CD4-positive, alpha-beta T cell treated with Interleukin-6 for 4 hours (primary cell): ENCODE results near the gene PROC.

ENCODE experiments used
- DNase-seq: peaks from one replicate; pipeline ENCODE4 v3.0.0-alpha.2; 2020; ENCODE audit warnings: mixed read lengths

PROC gene

DNA sequence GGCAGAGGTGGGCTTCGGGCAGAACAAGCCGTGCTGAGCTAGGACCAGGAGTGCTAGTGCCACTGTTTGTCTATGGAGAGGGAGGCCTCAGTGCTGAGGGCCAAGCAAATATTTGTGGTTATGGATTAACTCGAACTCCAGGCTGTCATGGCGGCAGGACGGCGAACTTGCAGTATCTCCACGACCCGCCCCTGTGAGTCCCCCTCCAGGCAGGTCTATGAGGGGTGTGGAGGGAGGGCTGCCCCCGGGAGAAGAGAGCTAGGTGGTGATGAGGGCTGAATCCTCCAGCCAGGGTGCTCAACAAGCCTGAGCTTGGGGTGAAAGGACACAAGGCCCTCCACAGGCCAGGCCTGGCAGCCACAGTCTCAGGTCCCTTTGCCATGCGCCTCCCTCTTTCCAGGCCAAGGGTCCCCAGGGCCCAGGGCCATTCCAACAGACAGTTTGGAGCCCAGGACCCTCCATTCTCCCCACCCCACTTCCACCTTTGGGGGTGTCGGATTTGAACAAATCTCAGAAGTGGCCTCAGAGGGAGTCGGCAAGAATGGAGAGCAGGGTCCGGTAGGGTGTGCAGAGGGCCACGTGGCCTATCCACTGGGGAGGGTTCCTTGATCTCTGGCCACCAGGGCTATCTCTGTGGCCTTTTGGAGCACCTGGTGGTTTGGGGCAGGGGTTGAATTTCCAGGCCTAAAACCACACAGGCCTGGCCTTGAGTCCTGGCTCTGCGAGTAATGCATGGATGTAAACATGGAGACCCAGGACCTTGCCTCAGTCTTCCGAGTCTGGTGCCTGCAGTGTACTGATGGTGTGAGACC is at the start of gene PROC:
Gene PROC, plus strand, starts transcription at position 128 of the 812 bp plus-strand sequence. CDS start 1,516 bp downstream, outside the sequence.
- no peak for DNase-seq

DNA sequence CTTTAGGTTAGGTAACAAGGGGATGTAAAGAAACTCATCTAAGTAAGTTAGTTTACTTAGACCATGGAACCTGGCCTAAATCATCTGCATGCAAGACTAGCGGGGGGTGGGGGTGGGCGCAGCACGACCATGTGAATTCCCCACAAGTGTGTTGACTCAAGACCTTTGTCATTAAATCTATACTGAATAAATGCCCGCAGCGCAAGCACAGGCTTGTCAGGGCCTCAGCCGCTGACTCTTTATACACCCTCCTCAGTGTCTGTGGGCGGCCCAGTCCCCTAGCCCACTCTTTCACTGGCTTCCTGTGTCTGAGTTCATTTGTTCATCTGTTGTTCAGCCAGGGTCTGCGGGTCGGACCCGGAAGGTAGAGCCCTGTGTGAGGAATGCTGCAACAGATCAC is 48.2 kb upstream of the PROC start:
- DNase-seq = no peak

DNA sequence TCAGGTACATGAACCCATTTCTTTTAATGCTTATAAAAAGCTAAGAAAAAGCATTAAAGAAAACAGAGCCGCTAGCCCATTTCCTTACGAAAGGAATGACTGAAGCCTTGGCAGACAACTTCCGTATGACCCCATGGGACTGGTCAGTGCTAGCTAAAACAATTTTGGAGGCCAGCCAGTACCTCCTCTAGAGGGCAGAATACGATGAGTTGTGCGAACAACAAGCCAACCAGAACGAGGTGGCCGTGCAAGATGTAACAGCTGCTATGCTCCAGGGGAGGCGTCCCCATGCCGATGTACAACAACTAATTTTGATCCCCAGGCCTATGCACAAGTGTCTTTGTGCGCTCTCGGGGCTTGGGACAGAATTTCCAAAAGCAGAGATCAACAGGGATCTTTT is 47.2 kb upstream of the PROC start:
- DNase-seq = no peak

DNA sequence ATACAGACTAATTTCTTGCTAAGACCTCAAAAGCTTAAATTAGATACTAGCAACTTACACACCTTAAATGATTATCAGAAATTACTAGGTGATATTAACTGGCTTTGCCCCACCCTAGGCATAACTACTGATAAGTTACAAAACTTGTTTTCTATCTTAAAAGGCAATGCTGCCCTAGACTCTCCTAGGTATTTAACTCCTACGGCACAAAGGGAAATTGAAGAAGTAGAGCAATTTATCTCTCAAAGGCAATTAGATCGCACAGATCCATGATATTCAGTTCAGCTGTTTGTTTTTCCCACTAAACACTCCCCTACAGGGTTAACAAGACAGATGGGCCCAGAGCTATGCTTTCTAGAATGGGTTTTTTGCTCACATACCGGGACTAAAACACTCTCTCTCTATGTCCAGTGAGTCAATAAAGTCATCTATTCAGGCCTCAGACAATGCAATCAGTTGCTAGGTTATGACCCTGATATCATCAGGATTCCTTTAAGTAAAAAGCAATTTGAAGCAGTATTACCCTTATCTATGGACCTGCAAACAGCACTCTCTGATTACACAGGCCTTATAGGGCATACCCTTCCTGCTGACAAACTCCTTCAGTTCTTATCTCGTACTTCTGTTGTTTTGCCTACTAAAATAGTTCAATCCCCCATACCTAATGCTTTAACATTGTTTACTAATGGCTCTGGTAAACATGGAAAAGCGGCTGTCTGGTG is 44.7 kb upstream of the PROC start:
- no peak for DNase-seq

DNA sequence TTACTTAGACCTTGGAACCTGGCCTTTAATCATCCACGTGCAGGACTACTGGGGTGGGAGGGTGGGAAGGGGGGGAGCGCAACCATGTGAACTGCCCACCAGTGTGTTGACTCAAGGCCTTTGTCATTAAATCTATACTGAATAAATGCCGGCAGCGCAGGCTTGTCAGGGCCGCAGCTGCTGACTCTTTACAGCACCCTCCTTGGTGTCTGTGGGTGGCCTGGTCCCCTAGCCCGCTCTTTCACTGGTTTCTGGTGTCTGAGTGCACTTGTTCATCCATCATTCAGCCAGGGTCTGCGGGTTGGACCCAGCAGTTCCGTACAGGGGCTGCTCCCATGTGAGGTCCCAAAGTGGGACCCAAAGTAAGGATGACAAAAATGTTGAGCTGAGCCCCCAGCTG is 42.0 kb upstream of the PROC start:
- DNase-seq = no peak

DNA sequence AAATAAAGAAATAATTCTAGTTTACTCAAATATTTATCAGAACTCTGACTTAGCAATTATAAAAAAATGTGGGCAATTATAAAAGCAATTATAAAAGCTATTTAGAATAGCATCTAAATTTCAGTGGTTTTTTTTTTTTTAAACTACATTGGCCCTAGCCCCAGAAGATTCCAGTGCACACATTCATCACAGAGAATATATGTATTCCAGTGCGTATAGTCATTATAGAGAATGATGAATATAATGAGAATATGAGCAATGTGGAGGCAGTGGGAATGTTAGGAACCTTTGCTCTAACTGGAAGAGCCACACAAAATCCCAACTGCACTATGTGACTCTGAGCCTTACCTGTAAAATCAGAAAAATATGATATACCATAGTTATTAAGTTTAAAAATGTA is 41.0 kb upstream of the PROC start:
- DNase-seq = no peak

DNA sequence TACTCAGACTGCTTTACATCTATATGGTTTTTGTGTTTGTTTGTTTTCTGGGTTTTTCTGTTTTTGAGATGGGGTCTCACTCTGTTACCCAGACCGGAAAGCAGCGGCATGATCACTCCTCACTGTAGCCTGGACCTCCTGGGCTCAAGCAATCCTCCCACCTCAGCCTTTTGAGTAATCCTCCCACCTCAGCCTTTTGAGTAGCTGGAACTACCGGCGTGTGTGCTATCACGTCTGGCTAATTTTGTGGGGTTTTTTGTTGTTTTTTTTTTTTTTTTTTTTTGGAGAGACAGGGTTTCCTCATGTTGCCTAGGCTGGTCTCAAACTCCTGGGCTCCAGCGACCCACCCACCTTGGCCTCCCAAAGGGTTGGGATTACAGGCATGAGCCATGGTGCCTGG is 39.5 kb upstream of the PROC start:
- DNase-seq = no peak

DNA sequence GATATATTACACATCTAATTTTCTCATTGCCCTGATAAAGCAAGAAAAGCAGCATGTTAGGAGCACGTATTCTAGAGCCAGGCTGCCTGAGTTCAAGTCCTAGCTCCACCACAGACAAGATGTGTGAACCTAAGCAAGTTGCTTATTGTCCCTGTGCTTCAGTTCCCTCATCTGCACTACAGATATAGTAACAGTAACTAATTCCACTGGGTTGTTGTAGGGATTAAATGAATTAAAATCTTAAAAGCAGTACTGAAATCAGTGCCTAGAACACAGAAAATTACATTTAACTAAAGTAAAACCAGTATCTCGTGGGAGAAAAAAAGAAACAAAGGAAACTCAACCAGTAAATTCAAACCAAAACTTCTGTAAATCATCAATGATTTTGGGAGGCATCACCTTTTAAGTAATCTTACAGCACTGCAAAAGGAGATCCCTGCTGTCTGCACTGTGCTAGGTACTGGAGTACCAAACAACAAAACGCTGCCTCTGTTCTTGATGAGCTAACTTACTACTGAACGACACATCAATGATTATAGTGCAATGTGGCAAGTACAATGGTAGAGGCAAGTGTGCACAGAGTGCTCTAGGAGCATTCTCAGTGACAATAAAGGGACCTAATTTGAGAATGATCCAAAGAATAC is 38.4 kb upstream of the PROC start:
- no peak for DNase-seq

DNA sequence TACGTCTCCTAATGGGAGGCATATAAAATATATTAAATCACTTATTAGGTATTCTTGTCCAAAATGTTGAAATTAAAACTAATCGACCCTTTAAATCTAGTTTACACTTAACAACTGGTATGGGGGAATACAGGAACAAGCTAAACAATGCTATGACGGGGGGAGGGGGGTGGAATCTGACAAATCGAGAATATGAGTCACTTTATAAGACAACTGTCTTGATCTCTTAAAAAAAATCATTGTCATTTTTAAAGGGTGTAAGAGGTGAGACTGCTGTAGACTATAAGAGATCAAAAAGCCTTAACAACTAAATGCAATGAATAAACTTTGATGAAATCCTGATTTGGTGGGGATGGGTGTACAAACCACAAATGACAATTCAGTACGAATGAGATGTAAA is 36.5 kb upstream of the PROC start:
- peak; percentile 31 for DNase-seq

DNA sequence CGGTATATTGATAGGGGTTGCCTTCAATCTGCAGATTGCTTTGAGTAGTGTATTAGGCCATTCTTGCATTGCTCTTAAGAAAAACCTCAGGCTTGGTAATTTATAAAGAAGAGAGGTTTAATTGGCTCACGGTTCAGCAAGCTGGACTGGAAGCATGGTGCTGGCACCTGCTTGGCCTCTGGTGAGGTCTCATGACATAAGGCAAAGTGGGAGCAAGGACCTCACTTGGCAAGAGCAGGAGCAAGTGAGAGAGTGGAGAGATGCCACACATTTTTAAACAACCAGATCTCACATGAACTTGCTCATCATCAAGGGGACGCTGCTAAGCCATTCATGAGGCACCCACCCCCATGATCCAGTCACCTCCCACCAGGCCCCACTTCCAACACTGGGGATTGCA is 35.4 kb upstream of the PROC start:
- DNase-seq = no peak

DNA sequence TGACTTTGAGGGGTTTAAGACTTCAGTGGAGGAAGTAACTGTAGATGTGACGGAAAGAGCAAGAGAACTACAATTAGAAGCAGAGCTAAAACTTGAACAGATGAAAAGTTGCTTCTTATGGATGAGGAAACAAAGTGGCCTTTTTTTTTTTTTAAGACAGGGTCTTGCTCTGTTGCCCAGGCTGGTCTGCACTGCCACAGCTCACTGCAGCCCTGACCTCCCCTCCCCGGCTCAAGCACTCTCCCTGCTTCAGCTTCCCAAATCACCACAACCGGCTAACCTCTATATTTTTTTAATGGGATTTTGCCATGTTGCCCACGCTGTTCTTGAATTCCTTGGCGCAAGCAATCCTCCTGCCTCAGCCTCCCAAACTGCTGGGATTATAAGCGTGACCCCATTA is 33.7 kb upstream of the PROC start:
- DNase-seq = no peak

DNA sequence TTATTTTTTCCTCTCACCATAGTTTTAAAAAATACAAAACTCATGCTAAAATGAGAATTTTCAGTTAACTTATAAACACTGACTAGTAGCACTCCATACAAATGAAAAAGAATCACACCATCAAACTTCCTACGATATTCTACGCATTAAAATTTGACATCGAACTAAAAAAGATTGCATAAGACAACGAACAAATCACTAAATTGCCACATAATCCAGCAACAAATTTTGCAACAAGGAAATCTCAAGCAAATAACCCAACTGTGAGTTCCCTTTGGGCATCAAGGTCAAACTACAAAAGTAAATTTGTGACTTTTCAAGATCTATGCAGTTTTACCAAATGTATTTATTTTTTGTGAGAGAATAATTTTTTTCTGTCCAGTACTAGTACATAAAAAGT is 32.0 kb upstream of the PROC start:
- DNase-seq = no peak

DNA sequence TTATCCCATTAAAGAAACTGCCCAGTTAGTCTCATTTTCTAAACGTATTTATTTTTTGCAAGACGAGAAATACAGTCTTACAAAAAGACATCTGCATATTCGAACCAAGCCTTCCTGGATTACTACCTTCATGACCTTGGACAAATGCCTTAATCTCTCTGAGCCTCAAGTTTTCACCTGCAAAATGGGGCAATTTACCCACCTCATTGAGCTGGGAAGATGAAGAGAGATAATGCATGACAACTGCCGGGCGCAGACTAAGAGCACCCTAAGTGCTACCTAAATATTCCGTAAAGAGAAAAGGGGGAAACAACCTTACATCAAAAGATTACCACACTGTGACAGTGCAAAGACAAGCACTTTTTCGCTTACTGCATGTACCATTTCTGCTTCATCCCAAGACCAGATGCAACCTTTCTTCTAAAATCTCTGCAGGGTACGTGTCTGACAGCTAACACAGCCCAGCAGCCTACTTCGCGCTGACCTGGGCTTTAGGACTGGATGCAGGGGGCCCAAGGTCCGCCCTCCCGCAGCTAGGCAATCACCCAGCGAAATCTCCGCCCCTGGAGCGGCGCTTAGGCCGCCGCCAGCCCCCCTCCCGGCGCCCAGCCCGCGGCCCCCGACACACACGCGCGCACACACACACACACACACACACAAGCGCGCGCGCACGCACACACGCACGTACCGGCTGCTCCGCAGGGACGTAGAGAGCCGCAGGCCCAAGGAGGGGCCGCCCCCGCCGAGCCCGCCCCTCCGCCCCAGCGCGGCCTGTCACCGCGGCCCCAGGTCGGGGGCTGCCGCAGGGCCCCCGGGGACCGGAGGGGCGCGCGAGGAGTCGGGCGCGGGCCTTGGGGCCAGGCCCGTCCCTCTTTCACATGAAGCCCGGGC is 31.2 kb upstream of the PROC start:
- DNase-seq = peak; percentile 86

DNA sequence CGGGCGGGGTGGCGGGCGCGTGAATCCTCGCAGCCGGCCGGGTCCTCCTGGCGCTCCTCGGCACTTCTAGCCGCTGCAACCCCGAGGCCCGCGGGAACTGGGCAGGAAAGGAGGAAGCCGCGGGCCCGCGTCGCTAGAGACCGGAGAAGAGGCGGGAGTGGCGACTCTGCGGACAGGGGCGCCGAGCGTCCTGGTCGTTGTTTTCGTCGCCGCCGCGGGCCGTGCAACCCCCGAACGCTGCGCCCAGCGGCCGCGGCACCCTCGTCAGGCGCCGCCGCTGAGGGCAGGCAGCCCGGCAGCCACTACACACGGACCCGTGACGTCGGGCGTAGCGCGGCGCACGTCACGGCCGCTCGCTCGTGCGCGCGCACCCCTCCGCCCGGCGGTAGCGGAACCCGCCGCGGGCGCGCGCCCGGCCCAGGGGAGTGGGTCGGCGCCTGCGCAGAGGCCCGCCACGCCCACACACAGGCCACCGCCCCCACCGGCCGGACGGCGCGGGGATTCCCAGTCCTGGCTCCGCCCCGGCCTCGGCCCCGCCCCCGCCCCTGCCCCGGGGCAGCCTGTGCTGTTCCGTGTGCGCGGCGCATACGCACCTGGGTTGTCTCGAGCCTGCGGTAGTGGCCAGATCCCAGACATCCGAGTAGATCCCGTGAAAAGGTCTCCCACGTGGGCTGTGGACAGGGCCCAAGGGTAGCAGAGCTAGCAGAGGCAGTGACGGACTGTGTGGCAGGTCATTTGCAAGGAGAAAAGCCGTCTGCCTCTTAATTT is 30.4 kb upstream of the PROC start, which contains the start of gene MAP3K2:
Gene MAP3K2, minus strand, starts transcription at position 321 of the 768 bp plus-strand sequence. CDS start 44,846 bp downstream, outside the sequence.
- peak; percentile 98 for DNase-seq

DNA sequence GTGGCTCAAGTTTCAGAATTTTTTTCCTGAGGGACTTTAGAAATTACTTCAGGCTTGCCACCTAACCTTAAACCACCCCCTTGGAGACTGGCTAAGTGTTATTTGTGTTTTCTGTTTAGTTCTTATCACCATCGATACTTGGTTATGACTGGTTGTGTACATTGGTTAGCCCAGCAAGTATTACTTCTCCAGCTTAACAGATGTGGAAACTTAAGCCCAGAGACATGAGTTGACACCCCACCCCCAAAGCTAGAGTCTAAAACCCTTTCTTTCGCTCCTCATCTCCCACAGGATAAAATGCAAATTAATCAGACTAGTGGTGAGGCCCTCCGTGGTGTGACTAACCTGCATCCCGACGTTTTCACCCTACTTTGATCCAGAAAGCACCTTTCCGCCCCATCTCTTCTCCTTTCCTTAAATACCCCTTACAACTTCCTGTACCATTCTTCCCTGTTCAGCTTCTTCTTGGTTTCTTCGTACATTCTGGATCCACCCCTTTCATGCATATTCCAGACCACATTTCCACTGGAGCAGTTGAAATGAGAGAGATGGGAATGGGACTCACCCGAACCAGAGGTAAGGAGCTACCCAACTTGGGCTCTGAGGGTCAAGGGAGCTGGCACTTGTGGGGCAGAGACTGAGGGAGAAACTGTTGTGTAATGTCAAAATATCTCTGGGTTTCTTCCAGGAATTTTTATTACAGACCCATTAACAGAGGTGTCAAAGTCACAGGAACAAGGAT is 29.6 kb upstream of the PROC start:
- DNase-seq = no peak

DNA sequence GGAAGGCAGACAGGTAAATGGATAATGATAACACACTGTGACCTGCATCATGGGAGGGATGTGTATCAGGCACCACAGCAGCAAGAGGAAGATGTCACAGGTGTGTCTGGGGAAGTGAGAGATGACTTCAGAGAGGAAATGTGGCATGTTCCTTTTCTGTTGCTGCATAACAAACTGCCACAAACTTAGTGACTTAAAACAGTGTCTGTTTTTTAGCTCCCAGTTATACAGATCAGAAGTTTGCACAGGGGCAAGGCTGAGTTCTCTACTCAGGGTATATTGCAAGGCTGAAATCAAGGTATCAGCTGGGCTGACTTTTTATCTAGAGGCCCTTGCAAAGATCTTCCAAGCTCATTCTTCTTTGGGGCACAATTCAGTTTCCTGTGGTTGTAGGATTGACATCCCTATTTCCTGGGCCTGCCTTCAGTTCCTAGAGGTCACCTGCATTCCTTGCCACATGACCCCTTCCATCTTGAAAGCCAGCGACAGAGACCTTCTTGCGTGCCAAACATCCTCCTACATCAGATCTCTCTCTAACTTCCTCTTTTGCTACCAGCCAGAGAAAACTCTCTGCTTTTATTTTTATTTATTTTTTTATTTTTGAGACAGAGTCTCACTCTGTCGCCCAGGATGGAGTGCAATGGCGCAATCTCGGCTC is 28.3 kb upstream of the PROC start:
- DNase-seq = peak; percentile 57

DNA sequence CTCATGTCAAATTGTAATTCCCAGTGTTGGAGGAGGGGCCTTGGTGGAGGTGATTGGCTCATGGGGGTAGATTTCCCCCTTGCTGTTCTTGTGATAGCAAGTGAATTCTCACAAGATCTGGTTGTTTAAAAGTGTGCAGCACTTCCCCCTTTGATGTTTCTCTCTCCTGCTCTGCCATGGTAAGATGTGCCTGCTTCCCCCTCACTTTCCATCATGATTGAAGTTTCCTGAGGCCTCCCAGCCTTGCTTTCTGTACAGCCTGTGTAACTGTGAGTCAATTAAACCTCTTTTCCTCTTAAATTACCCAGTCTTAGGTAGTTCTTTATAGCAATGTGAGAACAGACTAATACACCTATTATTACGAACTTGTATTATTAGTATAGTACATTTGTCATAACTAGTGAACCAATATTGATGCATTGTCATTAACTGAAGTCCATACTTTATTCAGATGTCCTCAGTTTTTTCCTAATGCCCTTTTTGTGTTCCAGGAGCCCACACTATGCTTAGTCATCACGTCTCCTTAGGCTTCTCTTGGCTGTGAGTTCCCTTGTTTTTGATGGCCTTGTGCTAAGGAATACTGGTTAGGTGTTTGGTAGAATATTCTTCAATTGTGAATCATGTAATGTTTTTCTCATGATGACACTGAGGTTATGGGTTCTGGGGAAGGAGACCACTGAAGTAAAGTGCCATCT is 25.9 kb upstream of the PROC start:
- no peak for DNase-seq

DNA sequence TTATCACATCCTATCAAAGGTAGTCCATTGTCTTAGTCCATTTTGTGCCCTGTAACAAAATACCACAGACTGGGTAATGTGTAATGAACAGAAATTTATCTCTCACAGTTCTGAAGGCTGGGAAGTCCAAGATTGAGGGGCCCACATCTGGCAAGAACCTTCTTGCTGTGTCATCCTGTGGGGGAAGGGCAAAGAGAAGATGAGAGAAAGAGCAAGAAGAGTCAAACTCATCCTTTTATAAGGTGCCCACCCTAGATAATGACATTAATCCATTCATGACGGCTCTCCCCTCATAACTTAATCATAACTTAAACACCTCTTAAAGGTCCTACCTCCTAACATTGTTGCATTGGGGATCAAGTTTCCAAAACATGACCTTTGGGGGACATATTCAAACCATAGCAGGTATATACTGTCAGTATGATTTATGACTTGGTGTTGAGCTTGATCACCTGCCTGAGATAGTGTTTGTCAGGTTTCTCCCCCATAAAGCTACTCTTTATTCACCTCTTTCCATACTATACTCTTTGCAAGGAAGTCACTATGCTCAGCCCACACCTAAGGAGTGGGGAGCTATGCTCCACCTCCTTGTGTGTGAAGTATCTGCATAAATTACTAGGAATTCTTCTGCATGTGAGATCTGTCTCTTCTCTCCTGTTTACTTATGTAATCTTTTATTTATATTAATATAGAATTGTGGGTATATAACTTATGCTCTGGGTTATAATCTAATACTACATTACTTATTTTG is 25.2 kb upstream of the PROC start:
- DNase-seq = no peak

DNA sequence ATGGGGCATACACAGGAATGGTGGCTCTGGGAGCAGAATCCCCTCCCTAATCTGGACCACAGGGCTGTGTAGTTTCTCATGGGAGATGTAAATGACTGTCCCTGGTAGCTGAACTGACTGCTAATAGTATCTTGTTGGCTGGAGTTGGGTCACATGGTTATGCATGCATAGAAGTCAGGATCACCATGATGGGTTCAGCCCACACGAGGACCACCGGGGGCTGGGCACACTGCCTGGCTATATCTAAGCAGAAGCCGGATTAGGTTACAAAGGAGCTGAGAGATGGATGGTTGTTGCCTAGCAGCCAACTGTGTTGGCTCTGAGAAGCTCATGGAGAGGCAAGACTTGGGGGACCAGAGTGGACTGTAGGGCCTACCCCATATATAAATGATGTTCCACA is 23.7 kb upstream of the PROC start:
- DNase-seq = no peak
